SKM-1 (cell line): ENCODE data around the gene CEP295NL.
"Not testable (repeated sequence)": the region's sequence is repeated elsewhere in the genome, so short reads cannot be mapped to it uniquely, and the experiment has no call there.

Experiments
- DNase-seq: peaks from one replicate; lab custom pipeline; 2025; ENCODE audit not compliant: unreplicated experiment; lab: John Stamatoyannopoulos, UW

The CEP295NL gene, protein sequence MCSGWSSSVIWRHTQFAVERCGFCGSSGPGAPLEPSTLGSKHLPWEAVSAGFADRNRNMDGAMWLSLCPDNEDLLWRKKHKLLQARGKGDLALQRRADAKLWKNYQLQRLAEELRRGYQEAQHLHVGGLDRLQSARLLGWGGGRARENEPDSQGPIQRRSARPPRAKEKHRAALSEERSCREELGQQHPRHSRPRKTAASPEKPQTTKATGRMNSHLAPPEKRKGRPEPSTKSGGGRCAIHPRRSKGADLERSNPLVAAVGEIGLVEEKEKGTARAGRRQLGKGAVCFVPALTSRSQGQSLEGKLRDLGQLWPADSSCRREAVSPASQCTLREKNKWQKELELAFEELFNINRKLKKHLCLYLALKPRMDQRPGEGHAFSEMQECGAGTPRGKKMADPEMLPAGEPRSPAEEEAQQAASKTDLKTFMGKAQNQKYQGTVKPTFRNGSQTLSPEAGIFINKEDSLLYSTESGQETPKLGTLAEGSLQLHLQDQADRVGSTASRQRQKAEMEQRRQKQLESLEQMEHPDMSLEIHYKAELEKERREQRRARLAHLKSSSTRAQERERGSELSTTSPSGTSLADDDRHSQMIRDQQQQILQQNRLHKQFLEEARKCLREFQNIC

DNA sequence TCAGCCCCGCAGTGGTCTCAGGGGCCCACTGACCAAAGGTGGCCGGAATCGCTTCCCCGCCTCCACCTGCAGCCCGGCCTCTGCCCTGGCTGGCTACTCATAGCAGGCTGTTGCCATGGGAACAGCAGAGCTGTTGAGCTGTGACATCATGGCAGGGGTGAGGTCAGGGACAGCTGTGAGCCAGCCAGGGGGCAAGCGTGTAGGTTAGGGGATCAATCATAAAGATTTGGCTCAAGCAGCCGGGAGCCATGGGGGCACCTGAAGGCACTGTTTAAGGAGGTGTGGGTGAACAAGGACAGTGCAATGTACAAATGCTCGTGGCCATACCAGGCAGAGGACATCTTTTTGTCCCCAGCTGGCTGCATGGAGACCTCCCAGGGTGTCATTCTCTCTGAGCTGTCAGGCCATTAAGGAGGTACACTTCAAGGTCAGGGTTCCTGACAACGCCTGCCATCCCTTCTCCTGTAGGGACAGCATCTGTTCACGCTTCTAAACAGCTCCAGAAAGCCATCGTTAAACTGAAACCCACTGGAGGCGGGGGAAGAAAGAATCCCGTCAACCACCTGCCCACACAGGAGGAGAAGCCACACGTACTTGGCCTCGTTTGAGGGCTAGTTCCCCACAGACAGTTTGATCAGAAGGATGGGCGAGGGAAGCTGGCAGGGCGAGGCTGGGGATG is at the start of gene CEP295NL:
Gene CEP295NL (minus strand): TSS at position 101 of the 679 bp plus-strand sequence. CDS start 1,373 bp downstream, outside the sequence.
- no peak for DNase-seq

DNA sequence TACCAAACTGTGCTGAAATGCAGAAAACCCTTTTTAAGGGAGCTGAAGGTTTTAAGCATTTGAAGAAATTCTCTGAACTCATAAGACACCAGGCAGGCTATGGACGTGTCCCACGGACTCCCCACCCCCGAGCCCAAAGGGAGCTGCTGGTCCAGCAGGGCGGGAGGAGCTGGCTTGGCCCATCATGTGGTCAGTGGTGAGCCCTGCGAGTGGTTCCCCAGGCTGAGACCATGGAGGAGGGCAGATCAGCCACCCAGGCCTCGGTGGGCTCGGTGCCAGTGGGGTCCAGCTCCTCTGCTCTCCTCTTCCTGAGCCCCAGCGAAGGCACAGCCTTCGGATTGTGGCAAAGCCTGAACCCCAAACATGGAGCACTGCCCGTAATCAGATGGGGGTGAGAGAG is 49.7 kb upstream of the CEP295NL start:
- DNase-seq = no peak

DNA sequence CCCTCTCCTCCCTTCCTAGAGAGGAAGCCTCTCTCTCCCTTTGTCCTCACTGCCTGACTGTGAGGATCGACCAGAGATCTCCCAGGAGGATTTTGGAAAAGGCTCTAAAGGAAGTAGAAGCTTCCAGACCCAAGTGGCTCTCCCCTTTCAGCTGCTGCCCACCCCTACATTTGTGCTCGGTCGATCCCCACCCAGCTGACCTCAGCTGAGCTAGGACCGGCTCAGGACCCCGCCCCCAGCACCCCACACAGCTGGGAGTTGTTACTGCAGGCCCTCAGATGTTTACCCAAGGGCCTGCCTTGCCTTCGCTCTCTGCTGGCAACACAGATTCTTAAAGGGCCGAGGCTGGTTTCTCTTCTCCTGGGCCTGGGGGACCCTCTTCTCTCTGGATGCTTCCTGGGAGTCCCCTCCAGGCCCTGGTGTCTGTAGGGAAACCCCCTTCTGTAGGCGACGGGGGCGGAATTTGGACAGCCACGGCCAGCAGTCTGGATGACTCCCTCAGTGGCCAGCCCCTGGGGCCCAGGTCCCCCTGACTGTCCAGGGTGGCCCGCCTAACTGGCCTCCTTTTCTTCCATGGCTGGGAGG is 49.1 kb upstream of the CEP295NL start:
- no peak for DNase-seq

DNA sequence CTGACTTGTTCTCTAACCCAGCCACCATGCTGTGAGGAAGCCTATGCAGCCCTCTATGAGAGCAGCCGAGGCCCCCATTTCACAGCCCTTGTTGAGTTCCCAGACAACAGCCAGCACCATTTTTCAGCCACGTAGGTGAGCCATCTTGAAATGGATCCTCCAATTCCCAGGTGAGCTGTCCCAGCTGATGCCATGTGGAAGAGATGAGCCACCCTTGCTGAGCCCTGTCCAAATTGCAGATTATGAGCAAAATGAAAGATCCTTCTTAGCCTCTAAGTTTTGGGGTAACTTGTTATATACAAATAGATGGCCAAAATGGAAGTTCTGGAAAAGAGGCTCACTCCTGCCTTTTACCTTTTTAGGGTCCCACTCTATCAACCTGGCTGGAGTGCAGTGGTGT is 47.9 kb upstream of the CEP295NL start:
- no peak for DNase-seq

DNA sequence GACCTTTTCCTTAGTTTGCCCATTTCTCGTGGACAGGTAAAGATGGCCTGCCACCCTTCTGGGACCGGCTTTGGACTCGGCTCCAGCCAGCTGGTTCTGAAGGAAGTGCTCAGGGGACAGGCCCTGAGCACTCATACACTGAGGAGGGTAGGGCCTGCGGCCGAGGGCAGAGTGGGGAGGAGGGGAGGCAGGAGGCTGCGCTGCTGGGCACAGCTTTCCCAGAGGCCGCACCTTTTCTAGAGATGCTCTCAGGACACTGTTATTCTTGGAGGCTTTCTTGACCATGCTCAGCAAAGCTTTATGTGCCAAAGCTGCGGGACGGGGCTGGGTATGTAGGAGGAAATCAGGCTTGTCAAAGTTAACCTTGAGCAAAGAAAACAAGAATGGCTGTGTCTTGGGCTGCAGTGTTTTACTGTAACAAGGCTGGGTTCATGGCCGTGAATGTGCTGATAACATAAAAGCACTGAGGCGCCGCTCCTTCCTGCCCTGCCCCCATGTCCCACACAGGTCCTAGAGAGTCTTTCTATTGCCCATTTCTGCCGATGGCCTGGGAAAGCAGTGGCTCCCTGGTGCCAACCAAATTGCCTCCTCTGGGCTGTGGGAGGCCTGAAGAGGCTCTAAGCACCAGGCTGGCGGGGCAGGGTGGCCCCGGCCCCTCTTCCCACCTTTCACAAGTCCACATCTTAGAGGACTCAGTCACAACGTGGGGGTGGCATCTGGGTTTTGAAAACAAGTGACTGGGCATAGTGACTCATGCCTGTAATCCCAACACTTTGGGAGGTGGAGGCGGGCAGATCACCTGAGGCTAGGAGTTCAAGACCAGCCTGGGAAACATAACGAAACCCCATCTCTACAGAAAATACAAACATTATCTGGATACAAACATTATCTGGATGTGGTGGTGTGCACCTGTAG is 44.5 kb upstream of the CEP295NL start:
- no peak for DNase-seq

DNA sequence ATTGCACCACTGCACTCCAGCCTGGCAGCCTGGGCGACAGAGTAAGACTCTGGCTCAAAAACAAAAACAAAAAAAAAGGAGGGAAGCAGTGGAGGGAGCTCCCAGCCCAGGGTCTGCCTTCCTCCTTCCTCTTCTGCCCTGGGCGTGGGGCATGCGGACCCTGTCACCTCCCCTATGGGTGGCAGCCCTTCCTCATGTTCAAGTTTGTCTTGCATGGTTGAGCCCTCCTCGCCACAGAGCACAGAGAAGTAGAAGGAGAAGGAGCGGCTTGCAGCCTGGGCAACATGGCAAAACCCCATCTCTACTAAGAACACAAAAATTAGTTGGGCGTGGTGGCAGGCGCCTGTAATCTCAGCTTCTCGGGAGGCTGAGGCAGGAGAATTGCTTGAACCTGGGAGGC is 43.6 kb upstream of the CEP295NL start:
- DNase-seq = no peak

DNA sequence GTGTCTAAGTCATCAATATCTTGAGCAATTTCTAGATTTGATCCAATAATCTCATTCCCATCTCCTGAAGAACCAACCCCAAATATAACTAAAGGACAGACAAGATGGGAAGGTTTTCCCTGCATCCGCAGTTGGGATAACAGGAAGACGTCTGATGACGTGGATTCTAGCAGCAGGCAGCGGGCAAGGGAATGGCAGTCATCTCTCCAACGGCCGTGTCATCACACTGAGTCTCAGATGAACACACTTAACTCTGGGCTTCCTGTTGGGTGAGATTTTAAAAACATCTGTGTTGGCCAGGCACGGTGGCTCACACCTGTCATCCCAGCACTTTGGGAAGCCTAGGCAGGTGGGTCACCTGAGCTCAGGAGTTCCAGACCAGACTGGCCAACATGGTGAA is 43.1 kb upstream of the CEP295NL start:
- no peak for DNase-seq

DNA sequence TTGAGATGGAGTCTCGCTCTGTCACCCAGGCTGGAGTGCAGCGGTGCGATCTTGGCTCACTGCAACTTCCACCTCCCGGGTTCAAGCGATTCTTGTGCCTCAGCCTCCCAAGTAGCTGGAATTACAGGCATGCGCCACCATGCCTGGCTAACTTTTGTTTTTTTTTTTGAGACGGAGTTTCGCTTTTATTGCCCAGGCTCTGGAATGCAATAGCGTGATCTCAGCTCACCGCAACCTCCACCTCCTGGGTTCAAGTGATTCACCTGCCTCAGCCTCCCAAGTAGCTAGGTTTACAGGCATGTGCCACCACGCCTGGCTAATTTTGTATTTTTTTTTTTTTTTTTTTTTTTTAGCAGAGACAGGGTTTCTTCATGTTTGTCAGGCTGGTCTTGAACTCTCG is 42.5 kb upstream of the CEP295NL start:
- DNase-seq = not testable (repeated sequence)

DNA sequence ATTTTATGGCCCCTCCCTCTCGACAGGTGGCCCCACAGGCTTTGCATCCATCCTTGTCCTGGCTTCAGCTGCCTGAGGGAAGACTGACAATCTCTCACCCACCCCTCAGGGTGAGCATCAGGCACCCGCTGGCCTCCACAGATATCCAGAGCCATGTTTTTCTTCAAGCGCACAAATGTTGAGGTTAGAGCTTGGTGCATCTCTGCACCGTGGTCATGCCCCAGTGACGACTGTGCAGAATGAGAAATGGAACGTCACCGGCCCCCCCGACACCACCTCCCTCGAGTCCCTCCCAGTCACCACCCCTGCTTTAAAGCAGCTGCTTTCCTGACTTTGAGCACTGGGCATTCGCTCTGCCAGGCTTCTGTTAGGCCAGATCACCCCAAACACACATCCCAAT is 42.0 kb upstream of the CEP295NL start:
- no peak for DNase-seq

DNA sequence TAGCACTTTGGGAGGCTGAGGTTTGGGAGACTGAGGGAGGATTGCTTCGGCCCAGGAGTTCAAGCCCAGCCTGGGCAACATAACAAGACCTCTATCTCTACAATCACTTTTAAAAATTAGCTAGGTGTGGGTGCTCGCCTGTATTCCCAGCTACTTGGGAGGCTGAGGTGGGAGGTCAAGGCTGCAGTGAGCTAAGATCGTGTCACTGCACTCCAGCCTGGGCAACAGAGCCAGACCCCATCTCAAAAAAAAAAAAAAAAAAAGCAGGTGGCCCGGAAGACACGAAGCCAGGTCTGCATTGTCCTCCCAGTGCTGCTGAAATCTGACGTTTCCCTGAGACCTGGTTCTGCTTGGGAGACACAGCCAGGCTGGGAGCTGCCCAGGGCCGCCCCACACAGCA is 41.0 kb upstream of the CEP295NL start:
- no peak for DNase-seq

DNA sequence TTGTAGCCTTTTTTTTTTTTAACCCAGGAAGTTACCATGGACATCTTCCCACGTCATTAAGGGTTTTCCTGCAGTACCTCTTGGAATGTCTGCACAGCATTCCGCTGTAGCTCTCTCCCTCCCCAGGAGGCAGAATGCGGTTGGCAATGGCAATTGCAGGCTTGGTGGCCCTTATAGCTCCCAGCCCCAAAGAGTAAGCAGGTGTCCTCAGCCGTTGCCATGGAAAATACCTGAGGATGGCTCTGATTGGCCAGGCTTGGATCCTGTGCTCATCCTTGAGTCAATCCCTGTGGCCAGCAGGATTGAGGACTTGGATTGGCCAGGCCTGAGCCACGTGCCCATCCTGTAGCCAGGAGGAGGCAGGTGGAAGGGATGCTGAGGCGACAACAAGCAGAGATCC is 37.7 kb upstream of the CEP295NL start:
- DNase-seq = no peak

DNA sequence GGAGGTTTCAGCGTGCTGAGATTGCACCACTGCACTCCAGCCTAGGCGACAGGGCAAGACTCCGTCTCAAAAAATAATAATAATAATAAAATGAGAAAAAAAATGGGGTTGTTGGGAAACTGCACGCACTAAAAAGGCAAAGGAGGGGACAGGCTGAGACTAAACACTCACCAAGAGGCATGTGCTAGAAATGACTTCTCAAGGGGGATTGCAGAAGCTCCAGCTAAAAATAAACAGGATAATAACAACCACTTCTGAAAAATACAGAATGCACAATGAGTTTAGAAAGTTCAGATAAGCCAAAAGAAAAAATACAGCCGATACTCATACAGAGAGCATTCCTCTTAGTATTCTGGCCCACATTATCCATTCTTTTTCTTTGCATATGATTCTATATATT is 37.3 kb upstream of the CEP295NL start:
- no peak for DNase-seq

DNA sequence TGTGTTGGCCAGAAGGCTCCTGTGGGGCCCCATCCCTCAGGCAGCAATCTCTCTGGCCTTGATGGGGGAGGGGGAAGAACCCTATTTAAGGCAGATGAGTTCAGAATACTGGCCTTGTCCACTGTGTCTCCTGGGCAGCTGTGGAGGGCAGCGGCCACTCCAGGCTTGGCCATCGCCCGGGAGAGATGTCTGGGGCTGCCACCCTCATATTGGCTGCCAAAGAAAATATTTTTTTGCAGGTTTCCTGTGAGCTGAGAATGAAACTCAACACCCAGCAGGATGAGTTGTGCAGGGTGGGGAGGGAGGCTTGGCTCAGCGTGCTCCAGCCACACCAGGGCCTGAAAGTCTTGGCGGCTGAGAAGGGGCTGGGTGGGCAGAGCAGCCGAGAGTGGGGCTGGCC is 36.6 kb upstream of the CEP295NL start:
- no peak for DNase-seq

DNA sequence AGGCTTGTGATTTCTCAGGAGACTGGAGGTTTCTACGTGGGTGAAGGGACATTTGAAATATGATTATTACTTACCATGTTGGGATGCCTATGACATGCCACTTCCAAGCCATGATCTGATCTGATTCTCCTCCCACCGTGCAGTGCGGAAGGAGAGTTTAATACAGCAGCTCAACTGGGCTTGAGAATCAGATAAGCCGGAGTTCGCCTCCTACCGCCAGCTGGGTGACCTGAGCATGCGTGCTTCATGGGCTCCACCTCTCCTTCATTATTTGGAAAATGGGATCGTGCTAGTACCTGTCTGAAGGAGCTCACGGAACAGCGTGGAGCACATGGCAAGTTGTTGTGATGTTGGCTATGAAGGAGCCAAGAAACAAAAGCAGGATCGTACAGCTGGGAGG is 34.6 kb upstream of the CEP295NL start:
- no peak for DNase-seq

DNA sequence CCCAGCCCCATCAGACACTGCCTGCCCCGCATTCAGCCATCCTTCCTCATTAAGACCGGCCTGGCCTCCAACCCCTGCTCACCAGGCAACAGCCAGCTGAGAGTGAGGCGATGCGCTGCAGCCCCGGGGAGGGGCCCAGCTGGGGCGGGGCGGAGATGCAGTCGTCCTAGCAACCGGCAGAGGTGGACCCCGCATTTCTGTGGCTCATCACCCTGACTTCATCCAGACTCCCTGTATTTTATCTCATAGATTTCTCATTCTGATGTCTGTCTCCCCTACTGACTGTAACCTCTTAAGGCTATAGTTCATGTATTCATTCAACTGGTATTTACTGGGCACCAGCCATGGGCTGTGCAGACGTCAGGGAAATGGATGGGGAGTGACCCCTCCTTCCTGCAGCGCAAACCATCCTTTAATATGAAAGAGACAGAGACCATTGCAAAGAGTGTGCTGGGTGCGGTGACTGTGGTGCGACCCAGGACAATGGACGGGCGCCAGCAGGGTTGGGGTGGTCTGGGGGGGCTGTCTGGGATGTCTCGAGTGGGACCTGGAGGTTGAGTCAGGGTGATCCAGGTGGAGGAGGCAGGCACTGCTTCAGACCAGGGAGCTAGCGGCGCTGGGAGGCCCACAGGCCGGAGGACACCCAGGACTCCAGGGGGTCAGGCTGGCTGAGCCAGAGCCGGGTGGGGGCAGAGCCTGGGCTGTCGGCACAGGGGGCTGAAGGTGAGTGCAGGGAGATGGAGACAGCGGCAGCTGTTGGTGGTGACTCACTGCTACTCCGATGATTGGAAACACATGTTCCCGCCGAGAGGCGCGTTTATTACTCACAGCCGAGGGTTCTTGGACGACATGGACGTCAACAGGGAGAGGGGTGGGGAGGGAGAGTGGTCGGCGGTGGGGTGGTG is 32.7 kb upstream of the CEP295NL start:
- DNase-seq = no peak

DNA sequence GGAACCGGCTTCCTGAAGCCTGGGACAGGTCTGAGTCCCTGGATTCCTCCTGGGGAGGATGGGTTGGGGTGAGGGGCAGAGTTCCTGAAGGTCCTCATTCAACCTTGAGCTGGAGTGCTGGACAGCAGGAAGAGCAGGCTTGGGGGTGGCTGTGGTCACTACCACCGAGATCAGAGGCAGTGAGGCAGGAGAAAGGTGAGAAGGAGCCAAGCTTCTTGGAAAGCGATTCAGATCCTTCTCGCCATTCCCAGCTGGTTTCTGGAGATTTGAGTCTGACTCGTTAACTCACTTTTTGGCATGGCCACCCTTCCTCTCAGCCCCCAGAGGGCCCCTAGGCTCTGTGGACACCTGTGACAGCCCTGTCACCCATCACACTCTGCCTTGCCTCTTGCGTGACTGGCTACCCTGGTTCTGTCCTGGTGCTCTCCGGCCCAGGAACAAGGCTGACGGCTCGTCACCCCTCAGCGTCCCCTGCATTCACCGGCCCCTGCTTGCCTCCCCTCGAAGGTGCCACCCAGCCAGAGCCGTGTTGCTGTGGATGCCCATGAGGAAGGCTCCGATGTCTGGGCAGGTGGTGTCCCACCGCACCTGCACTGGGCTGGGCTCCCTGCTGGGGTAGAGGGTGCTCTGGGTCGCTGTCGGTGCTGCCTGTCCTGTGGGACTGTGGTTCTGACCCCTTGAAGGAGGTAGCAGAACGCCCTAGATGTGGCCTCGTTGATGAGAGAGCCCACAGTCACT is 31.8 kb upstream of the CEP295NL start:
- no peak for DNase-seq

DNA sequence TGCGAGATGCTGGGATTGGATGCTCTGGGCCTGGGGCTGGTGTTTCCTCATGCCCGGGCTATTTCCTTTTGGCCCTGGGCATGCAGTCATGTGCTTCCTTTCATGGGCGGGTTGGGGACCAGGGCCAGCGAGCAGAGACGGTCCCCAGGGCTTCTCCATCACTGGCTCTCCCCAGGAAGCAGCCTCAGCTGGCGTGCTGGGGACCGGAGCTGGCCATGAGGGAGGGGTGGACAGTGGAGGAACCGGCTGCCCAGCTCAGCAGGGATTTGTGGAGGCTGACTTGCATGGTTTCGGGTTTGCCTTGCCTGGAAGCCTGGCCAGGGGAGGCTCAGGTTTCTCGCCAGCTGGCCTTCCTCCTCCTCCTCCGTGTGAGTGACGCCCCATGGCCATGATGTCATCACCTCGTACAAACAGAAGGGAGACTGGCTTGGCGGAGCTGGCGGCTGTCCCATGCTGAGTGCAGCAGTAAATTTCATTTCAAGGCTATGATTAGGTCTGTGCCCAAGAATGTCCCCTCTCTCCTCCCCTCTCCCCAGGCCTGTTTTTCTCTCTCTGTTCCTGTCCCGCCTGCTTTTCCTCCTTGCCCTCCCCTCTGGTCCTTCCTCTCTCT is 31.1 kb upstream of the CEP295NL start:
- no peak for DNase-seq
